Measurements from ENCODE around the gene SIX2. TPM values are rescaled to one million over a fixed set of nuclear protein-coding genes. Genes with fewer than 3 reads are reported as not detected.

The SIX2 gene
- total and polyA plus RNA-seq, 2 donors (not counting 3 experiments of a cell fraction or from before 2014, with no cell fraction given), result 0.24 to 0.54 TPM

DNA sequence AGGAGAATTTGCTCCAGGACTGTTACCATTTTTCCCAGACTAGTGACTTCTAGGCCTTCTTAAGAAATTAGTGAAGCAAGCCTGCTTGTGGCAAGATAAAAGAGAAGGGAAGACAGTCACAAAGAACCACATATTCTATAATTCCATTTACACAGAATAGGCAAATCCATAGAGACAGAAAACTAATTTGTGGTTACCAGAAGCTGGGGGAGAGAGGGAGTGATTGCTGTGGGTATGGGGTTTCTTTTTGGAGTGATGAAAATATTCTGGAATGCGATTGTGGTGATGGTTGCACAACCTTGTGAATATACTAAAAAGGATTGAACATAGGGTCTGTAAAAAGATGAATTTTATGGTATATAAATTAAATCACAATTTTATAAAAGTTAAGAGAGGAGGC is 37.5 kb upstream of the SIX2 start:
- Histone ChIP-seq H3K27me3 (ENCODE audit: control insufficient read depth in 2 of 2, insufficient read depth in 2 of 2, low read length in 2 of 2) (peaks cover 17 to 27% of the 10 kb centered on the region in 2 experiments), H3K27ac (ENCODE audit: insufficient read depth, low read depth, low read length) (no peak overlapping the region), H3K9ac (replicated peaks; ENCODE audit: extremely low read depth, insufficient read depth, low read length) (no peak overlapping the region), H4K20me1 (replicated peaks; ENCODE audit: control insufficient read depth, extremely low read depth, insufficient read depth, low read length) (no peaks in the 10 kb centered on the region), H3K9me1 (replicated peaks; ENCODE audit: control insufficient read depth, extremely low read depth, insufficient read depth, low read length) (no peaks in the 10 kb centered on the region), H3K4me1 (ENCODE audit: control insufficient read depth, extremely low read depth, insufficient read depth, low read length) (no peaks in the 10 kb centered on the region), H2AFZ (ENCODE audit: low read depth, low read length) (no peak overlapping the region), H3K79me2 (ENCODE audit: control insufficient read depth, insufficient read depth, low read length) (no peaks in the 10 kb centered on the region), H3K4me3 (replicated peaks in 1 of 3; ENCODE audit: insufficient read depth in 1 of 3, low read depth in 1 of 3, low read length in 3 of 3) (no peak overlapping the region), H3K4me2 (ENCODE audit: insufficient read depth, low read length) (no peak overlapping the region), H3K9me3 (replicated peaks; ENCODE audit: control insufficient read depth, insufficient read depth, low read length) (no peaks in the 10 kb centered on the region), H3K36me3 (ENCODE audit: control insufficient read depth in 2 of 2, extremely low read depth in 1 of 2, insufficient read depth in 2 of 2, low read length in 2 of 2) (no peaks in the 10 kb centered on the region)
- dilution Hi-C loops (cut with MboI; ENCODE audit: extremely low pct_ligation_motif_present, low sequenced_read_pairs), result no loop called here
- FAIRE-seq (no peak), DNase-seq (ENCODE audit: low read depth, low spot score) (no peak)
- TF ChIP-seq FOS (IDR thresholded peaks at IDR 0.05; ENCODE audit: borderline replicate concordance, insufficient read depth, low read length) (no peak), GATA2 (IDR thresholded peaks at IDR 0.05; ENCODE audit: insufficient read depth, insufficient read length, low read depth, low read length) (no peak), MYC (IDR thresholded peaks at IDR 0.05; ENCODE audit: low read depth, low read length) (no peak), POLR2A (IDR thresholded peaks at IDR 0.05; ENCODE audit: low read depth, low read length) (no peak), JUN (IDR thresholded peaks at IDR 0.05; ENCODE audit: borderline replicate concordance, insufficient read depth, insufficient read length, low read depth) (no peak), EZH2 (IDR thresholded peaks at IDR 0.05; ENCODE audit: borderline replicate concordance, low read depth, low read length, severe bottlenecking) (no peak), POLR2AphosphoS5 (IDR thresholded peaks at IDR 0.05; ENCODE audit: insufficient read depth, low read depth, low read length) (no peak)
- TF ChIP-seq, protein P1, sequence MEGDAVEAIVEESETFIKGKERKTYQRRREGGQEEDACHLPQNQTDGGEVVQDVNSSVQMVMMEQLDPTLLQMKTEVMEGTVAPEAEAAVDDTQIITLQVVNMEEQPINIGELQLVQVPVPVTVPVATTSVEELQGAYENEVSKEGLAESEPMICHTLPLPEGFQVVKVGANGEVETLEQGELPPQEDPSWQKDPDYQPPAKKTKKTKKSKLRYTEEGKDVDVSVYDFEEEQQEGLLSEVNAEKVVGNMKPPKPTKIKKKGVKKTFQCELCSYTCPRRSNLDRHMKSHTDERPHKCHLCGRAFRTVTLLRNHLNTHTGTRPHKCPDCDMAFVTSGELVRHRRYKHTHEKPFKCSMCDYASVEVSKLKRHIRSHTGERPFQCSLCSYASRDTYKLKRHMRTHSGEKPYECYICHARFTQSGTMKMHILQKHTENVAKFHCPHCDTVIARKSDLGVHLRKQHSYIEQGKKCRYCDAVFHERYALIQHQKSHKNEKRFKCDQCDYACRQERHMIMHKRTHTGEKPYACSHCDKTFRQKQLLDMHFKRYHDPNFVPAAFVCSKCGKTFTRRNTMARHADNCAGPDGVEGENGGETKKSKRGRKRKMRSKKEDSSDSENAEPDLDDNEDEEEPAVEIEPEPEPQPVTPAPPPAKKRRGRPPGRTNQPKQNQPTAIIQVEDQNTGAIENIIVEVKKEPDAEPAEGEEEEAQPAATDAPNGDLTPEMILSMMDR (IDR thresholded peaks at IDR 0.05; ENCODE audit: extremely low read depth in 1 of 2, insufficient read depth in 1 of 2, low read depth in 1 of 2, low read length in 2 of 2), result no peak
- TF ChIP-seq, protein P2, sequence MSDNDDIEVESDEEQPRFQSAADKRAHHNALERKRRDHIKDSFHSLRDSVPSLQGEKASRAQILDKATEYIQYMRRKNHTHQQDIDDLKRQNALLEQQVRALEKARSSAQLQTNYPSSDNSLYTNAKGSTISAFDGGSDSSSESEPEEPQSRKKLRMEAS (IDR thresholded peaks at IDR 0.05; ENCODE audit: insufficient read depth, insufficient read length), result no peak
- intact Hi-C loops (cut with micrococcal nuclease), result no loop called here
- CTCF ChIA-PET, result no interaction called here
- BruUV-seq (replicated peaks), result no TSS peak
- POLR2A ChIA-PET, result no interaction called here

All from endothelial cell of umbilical vein (primary cell).